Head of caudate nucleus (tissue), 42 donors: Measurements from ENCODE around the gene USP10.

Source experiments
- DNase-seq, 42 donors: peaks; one replicate each; pipeline versions ENCODE4 v3.0.0 to v3.0.0-alpha.2; 2020 to 2021; ENCODE audit warnings: mixed read lengths in 7 of 42
- intact Hi-C: fragments of 100-400 bp; cut with DNase I; formaldehyde crosslinking; loops from one replicate; pipeline ENCODE4 v1.15.0; 2022

Gene USP10

GRCh38 chr16:84780063-84780462, 80.3 kb downstream of the USP10 start:
- intact Hi-C loops: no loop called here

GRCh38 chr16:84780544-84781376, 81.0 kb downstream of the USP10 start:
- intact Hi-C loops: no loop called here

More at GRCh38 chr16:84780063-84780462, 80.3 kb downstream of the USP10 start:
- no peak for DNase-seq

GRCh38 chr16:84782846-84783245, 83.0 kb downstream of the USP10 start:
- DNase-seq: no peak
- intact Hi-C loops: no loop called here

More at GRCh38 chr16:84780544-84781376, 81.0 kb downstream of the USP10 start:
- peak in 1 of 42 donors; percentile 30 for DNase-seq

GRCh38 chr16:84785843-84786581, 86.2 kb downstream of the USP10 start:
- intact Hi-C loops: no loop called here
- no peak for DNase-seq

- DNase-seq: no peak
- intact Hi-C loops: no loop called here
These were observed 86.9 kb downstream of the USP10 start for GRCh38 chr16:84786605-84787262.

- intact Hi-C loops: no loop called here
- no peak for DNase-seq
These were observed 87.4 kb downstream of the USP10 start for GRCh38 chr16:84787263-84787622.

- intact Hi-C loops: no loop called here
- no peak for DNase-seq
These were observed 89.2 kb downstream of the USP10 start for GRCh38 chr16:84788920-84789391.

- intact Hi-C loops: no loop called here
- no peak for DNase-seq
These were observed 89.6 kb downstream of the USP10 start for GRCh38 chr16:84789431-84789830.

GRCh38 chr16:84790301-84790700, 90.5 kb downstream of the USP10 start:
- intact Hi-C loops: no loop called here
- DNase-seq: no peak

- DNase-seq: no peak
- intact Hi-C loops: no loop called here
These were observed 91.3 kb downstream of the USP10 start for GRCh38 chr16:84791088-84791487.

GRCh38 chr16:84791501-84791900, 91.7 kb downstream of the USP10 start:
- no peak for DNase-seq
- intact Hi-C loops: no loop called here

GRCh38 chr16:84794186-84794585, 94.4 kb downstream of the USP10 start:
- intact Hi-C loops: no loop called here
- DNase-seq: no peak

GRCh38 chr16:84794626-84795025, 94.8 kb downstream of the USP10 start:
- intact Hi-C loops: no loop called here
- DNase-seq: no peak

- intact Hi-C loops: no loop called here
- no peak for DNase-seq
These were observed 95.7 kb downstream of the USP10 start for GRCh38 chr16:84795329-84796053.

GRCh38 chr16:84800158-84800978, 100.6 kb downstream of the USP10 start:
- DNase-seq: no peak
- intact Hi-C loops: no loop called here

GRCh38 chr16:84803146-84803545, 103.3 kb downstream of the USP10 start:
- DNase-seq: no peak
- intact Hi-C loops: no loop called here

GRCh38 chr16:84804326-84804725, 104.5 kb downstream of the USP10 start:
- intact Hi-C loops: no loop called here
- no peak for DNase-seq

GRCh38 chr16:84806256-84806889, 106.6 kb downstream of the USP10 start:
- peak in 9 of 42 donors; percentile 7 to 44 (median 28) for DNase-seq
- intact Hi-C loops: no loop called here
